IgD-negative memory B cell (primary cell): ENCODE measurements around the gene CEACAM1. TPM values are rescaled to one million over a fixed set of nuclear protein-coding genes. Genes with fewer than 3 reads are reported as not detected.

Experiments used
- H3K27ac Mint-ChIP-seq, 3 donors: one replicate each; pipeline ENCODE4 v1.8.0; 2020 to 2022; ENCODE audit warnings: mild to moderate bottlenecking in 3 of 3, mixed read lengths in 3 of 3, moderate library complexity in 1 of 3
- H3K27me3 Mint-ChIP-seq: one replicate; pipeline ENCODE4 v1.8.0; 2021; ENCODE audit warnings: mixed read lengths
- H3K36me3 Mint-ChIP-seq: one replicate; pipeline ENCODE4 v1.8.0; 2020; ENCODE audit warnings: mild to moderate bottlenecking, mixed read lengths
- H3K4me1 Mint-ChIP-seq, 3 donors: one replicate each; pipeline ENCODE4 v1.8.0; 2020 to 2022; ENCODE audit warnings: mixed read lengths in 3 of 3, mild to moderate bottlenecking in 1 of 3
- H3K4me3 Mint-ChIP-seq, 4 donors: one replicate each; pipeline ENCODE4 v1.8.0; 2020 to 2022; ENCODE audit warnings: mild to moderate bottlenecking in 4 of 4, mixed read lengths in 4 of 4, moderate library complexity in 3 of 4
- H3K9me3 Mint-ChIP-seq, 3 donors: one replicate each; pipeline ENCODE4 v1.8.0; 2020 to 2021; ENCODE audit warnings: mixed read lengths in 3 of 3, mild to moderate bottlenecking in 1 of 3
- polyA plus RNA-seq: library from polyadenylated mRNA; unstranded; fragments of 300-500 nt; fragmentation: Illumina TruSeq; gene quantifications from one replicate; pipeline ENCODE4 v1.2.3, GENCODE V29; 2021

The CEACAM1 gene
- polyA plus RNA-seq, 1 donor from 2014 or later: 5.4 TPM

DNA sequence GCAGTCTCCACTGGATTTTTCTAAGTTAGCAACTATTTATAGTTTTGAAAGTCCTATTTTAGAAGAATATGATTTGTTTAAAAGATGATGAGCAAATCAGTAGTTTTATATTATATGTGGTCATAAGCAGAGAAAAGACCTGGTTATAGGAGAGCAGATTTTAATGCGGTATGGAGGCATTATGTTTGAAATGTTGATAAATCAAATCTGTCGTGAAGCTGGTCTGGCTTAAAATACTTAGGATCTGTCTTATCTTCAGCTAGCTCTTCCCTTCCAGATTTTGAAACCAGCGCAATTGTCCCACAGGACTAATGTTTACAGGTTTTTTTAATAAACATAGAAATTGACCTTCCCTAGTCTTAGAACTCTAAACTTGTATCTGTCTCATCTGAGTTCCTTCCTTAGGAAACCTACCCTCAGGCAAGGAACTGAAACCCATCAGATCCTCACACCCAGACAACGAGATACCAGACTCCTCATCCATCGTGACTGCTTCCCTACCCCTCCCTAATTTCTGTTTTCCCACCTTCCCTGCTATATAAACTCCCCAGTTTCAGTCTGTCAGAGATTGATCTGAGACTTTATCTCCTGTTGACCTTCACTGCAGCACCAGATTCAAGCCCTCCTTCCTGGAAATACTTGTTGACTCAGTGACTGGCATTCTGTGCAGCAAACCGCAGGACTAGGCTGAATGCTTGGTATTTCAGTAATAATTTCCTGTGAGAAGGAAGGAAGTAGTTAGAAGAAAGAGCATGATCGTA lies 47.8 kb downstream of the CEACAM1 start:
- H3K27ac Mint-ChIP-seq: peak overlapping the region in 2 of 3 donors; percentile 18 to 26
- H3K9me3 Mint-ChIP-seq: no peaks in the 10 kb centered on the region
- H3K4me3 Mint-ChIP-seq: peak overlapping the region in 2 of 4 donors; percentile 48 to 70
- no peaks in the 10 kb centered on the region for H3K27me3 Mint-ChIP-seq
- peaks cover 10 to 12% (median 10%) of the 10 kb centered on the region in 3 donors for H3K4me1 Mint-ChIP-seq
- H3K36me3 Mint-ChIP-seq: peaks cover 2% of the 10 kb centered on the region

GRCh38 chr19:42479736-42480135 lies 48.5 kb downstream of the CEACAM1 start:
- Mint-ChIP-seq H3K27ac (no peak overlapping the region), H3K27me3 (no peaks in the 10 kb centered on the region), H3K36me3 (peaks cover 3% of the 10 kb centered on the region)

GRCh38 chr19:42478765-42479311 lies 49.4 kb downstream of the CEACAM1 start:
- no peak overlapping the region for H3K4me3 Mint-ChIP-seq
- H3K9me3 Mint-ChIP-seq: no peaks in the 10 kb centered on the region
- no peaks in the 10 kb centered on the region for H3K27me3 Mint-ChIP-seq
- no peak overlapping the region for H3K27ac Mint-ChIP-seq
- H3K4me1 Mint-ChIP-seq: peaks cover 10 to 12% (median 10%) of the 10 kb centered on the region in 3 donors
- peaks cover 3% of the 10 kb centered on the region for H3K36me3 Mint-ChIP-seq

More at GRCh38 chr19:42479736-42480135, 48.5 kb downstream of the CEACAM1 start:
- Mint-ChIP-seq H3K4me1 (peaks cover 10 to 12% (median 10%) of the 10 kb centered on the region in 3 donors), H3K9me3 (no peaks in the 10 kb centered on the region), H3K4me3 (no peak overlapping the region)

GRCh38 chr19:42477933-42478332 lies 50.3 kb downstream of the CEACAM1 start:
- H3K9me3 Mint-ChIP-seq: no peaks in the 10 kb centered on the region
- peaks cover 5% of the 10 kb centered on the region for H3K36me3 Mint-ChIP-seq
- H3K27me3 Mint-ChIP-seq: no peaks in the 10 kb centered on the region
- no peak overlapping the region for H3K4me3 Mint-ChIP-seq
- H3K4me1 Mint-ChIP-seq: peaks cover 10 to 12% (median 10%) of the 10 kb centered on the region in 3 donors
- no peak overlapping the region for H3K27ac Mint-ChIP-seq

- H3K4me1 Mint-ChIP-seq: peaks cover 10 to 12% (median 10%) of the 10 kb centered on the region in 3 donors
- no peak overlapping the region for H3K27ac Mint-ChIP-seq
- no peak overlapping the region for H3K4me3 Mint-ChIP-seq
- H3K27me3 Mint-ChIP-seq: no peaks in the 10 kb centered on the region
- no peaks in the 10 kb centered on the region for H3K9me3 Mint-ChIP-seq
- peaks cover 6% of the 10 kb centered on the region for H3K36me3 Mint-ChIP-seq
These were observed 51.2 kb downstream of the CEACAM1 start for GRCh38 chr19:42477117-42477516.

DNA sequence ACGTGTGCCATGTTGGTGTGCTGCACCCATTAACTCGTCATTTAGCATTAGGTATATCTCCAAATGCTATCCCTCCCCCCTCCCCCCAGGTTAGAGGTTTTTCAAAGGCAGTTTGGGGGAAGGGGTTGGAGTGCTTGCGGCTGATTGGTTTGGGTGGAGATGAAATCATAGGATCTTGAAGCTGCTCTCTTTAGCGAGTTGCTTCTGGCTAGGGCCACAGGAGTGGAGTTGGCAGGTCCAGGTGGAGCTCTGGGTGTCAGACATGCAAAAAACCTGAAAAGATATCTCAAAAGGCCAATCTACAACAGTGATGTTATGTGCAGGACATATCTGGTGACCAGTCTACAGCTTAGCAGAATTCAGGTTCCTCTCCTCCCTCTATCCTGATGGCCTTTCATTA lies 52.9 kb downstream of the CEACAM1 start:
- Mint-ChIP-seq H3K27me3 (no peaks in the 10 kb centered on the region), H3K4me3 (no peak overlapping the region), H3K4me1 (peaks cover 0 to under 1% (median under 1%) of the 10 kb centered on the region in 3 donors), H3K9me3 (no peaks in the 10 kb centered on the region), H3K27ac (no peak overlapping the region), H3K36me3 (peaks cover 6% of the 10 kb centered on the region)

- Mint-ChIP-seq H3K27ac (no peak overlapping the region), H3K4me1 (peaks cover 0 to 2% (median 0%) of the 10 kb centered on the region in 3 donors), H3K9me3 (no peaks in the 10 kb centered on the region), H3K4me3 (no peak overlapping the region), H3K36me3 (peaks cover 6% of the 10 kb centered on the region), H3K27me3 (no peaks in the 10 kb centered on the region)
These were observed 53.5 kb downstream of the CEACAM1 start for GRCh38 chr19:42474743-42475142.

- Mint-ChIP-seq H3K4me1 (peaks cover 0 to 4% (median 0%) of the 10 kb centered on the region in 3 donors), H3K36me3 (peaks cover 6% of the 10 kb centered on the region), H3K9me3 (no peaks in the 10 kb centered on the region), H3K27me3 (no peaks in the 10 kb centered on the region), H3K27ac (no peak overlapping the region), H3K4me3 (no peak overlapping the region)
These were observed 54.6 kb downstream of the CEACAM1 start for GRCh38 chr19:42473686-42474085.

GRCh38 chr19:42472402-42473147 lies 55.7 kb downstream of the CEACAM1 start:
- Mint-ChIP-seq H3K27me3 (no peaks in the 10 kb centered on the region), H3K9me3 (no peaks in the 10 kb centered on the region), H3K4me3 (no peak overlapping the region), H3K4me1 (peaks cover 0 to 4% (median 0%) of the 10 kb centered on the region in 3 donors), H3K36me3 (peaks cover 4% of the 10 kb centered on the region), H3K27ac (no peak overlapping the region)

DNA sequence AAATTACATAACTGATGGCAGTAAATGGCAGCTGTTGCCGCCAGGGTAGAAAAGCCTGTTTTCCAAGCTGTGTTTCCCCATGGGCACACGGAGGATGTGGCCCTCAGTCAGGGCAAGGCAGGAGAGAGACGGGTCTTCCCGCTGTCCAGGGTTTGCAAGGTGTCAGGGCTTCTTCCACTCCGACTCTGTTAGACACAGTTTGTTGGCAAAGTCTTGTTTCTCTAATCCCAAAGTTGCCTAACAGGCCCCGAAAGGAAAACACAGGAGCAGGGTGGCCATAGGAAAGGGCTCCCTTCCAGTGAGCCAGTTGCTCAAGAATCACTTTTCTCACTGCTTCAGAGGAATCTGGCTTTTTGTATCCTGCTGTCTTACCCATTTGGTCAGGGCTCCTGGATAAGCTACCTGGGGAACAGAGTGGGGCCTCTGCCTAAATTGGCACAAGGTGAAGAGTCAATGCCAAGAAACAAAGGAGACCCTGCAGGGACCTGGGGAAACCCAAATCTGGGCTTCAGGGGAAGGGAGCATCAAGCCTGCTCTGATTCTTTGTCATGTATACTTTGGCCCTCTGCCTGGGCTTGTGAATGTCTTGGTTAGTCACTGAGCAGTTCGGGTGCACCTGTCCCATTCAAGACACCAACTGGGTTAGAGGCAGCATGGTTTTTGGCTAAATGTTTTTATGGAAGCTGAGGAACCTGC lies 56.6 kb downstream of the CEACAM1 start:
- Mint-ChIP-seq H3K27ac (no peak overlapping the region), H3K27me3 (no peaks in the 10 kb centered on the region), H3K4me3 (no peak overlapping the region), H3K4me1 (peaks cover 6 to 12% (median 6%) of the 10 kb centered on the region in 3 donors), H3K9me3 (no peaks in the 10 kb centered on the region), H3K36me3 (peaks cover 4% of the 10 kb centered on the region)

DNA sequence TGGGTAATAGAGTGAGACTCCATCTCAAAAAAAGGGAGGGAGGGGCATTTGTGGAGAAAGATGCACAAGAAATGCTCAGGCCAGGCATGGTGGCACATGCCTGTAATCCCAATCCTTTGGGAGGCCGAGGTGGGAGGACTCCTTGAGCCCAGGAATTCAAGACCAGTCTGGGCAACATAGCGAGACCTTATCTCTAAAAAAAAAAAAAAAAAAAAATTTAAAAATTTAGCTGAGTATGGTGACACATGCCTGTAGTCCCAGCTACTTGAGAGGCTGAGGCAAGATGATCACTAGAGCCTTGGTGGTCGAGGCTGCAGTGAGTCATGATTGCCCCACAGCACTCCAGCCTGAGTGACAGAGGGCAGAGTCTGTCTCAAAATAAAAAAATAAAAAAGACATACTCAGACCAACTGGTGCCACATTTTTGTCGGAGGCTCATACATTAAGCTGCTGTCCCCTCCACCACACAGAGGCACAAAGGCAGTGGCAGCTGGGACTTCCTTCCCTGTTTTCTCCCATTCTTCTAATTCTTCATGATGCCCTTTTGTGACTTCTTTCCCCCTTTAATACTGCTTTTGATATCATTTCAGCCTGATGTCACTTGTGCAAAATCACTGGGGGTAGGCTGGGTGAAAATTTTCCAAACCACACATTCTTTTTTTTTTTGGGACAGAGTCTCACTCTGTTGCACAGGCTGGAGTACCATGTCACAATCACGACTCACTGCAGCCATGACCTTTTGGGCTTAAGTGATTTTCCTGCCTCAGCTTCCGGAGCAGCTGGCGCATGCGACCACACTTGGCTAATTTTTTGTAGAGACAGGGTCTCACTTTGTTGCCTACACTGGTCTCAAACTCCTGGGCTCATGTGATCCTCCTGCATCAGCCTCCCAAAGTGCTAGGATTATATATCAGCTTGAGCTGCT lies 58.7 kb downstream of the CEACAM1 start:
- peak overlapping the region in 1 of 3 donors; percentile 21 for H3K27ac Mint-ChIP-seq
- H3K4me3 Mint-ChIP-seq: no peak overlapping the region
- no peaks in the 10 kb centered on the region for H3K27me3 Mint-ChIP-seq
- peaks cover 19 to 28% (median 23%) of the 10 kb centered on the region in 3 donors for H3K4me1 Mint-ChIP-seq
- no peaks in the 10 kb centered on the region for H3K9me3 Mint-ChIP-seq
- H3K36me3 Mint-ChIP-seq: peaks cover 3% of the 10 kb centered on the region

- H3K36me3 Mint-ChIP-seq: peaks cover 3% of the 10 kb centered on the region
- H3K4me1 Mint-ChIP-seq: peaks cover 19 to 34% (median 26%) of the 10 kb centered on the region in 3 donors
- H3K27ac Mint-ChIP-seq: no peak overlapping the region
- H3K9me3 Mint-ChIP-seq: no peaks in the 10 kb centered on the region
- no peak overlapping the region for H3K4me3 Mint-ChIP-seq
- H3K27me3 Mint-ChIP-seq: no peaks in the 10 kb centered on the region
These were observed 59.9 kb downstream of the CEACAM1 start for GRCh38 chr19:42468273-42468796.

GRCh38 chr19:42467183-42467760 lies 61.0 kb downstream of the CEACAM1 start:
- Mint-ChIP-seq H3K27ac (peak overlapping the region in 2 of 3 donors; percentile 63 to 66), H3K27me3 (no peaks in the 10 kb centered on the region), H3K36me3 (no peaks in the 10 kb centered on the region), H3K9me3 (no peaks in the 10 kb centered on the region), H3K4me3 (peak overlapping the region in 2 of 4 donors; percentile 4 to 84), H3K4me1 (peaks cover 21 to 40% (median 30%) of the 10 kb centered on the region in 3 donors)
